ENCODE data around the gene DPT.
"Not testable (repeated sequence)": the region's sequence is repeated elsewhere in the genome, so short reads cannot be mapped to it uniquely, and the experiment has no call there.

Gene DPT

GRCh38 chr1:168728473-168729404 is at the start of gene DPT:
DPT (minus strand) TSS chr1:168729206; CDS start chr1:168729174, 32 bp downstream.
- DNase-seq = no peak

- DNase-seq = no peak
Observed at GRCh38 chr1:168775366-168775765, 46.4 kb upstream of the DPT start.

- DNase-seq = no peak
Observed at GRCh38 chr1:168774241-168774640, 45.2 kb upstream of the DPT start.

GRCh38 chr1:168772428-168773060 is 43.5 kb upstream of the DPT start:
- DNase-seq = no peak

GRCh38 chr1:168771104-168771630 is 42.2 kb upstream of the DPT start:
- no peak for DNase-seq

GRCh38 chr1:168769893-168770292 is 40.9 kb upstream of the DPT start:
- not testable (repeated sequence) for DNase-seq

- no peak for DNase-seq
Observed at GRCh38 chr1:168767894-168768584, 39.0 kb upstream of the DPT start.

GRCh38 chr1:168766568-168766967 is 37.6 kb upstream of the DPT start:
- no peak for DNase-seq

- DNase-seq = no peak
Observed at GRCh38 chr1:168763031-168763430, 34.0 kb upstream of the DPT start.

GRCh38 chr1:168762473-168762872 is 33.5 kb upstream of the DPT start:
- no peak for DNase-seq

GRCh38 chr1:168760781-168761180 is 31.8 kb upstream of the DPT start:
- DNase-seq = no peak

GRCh38 chr1:168760241-168760640 is 31.2 kb upstream of the DPT start:
- no peak for DNase-seq

GRCh38 chr1:168759077-168759476 is 30.1 kb upstream of the DPT start:
- DNase-seq = no peak

GRCh38 chr1:168758503-168758902 is 29.5 kb upstream of the DPT start:
- DNase-seq = no peak

GRCh38 chr1:168755800-168756418 is 26.9 kb upstream of the DPT start:
- DNase-seq = no peak

GRCh38 chr1:168752171-168752832 is 23.3 kb upstream of the DPT start:
- DNase-seq = no peak

GRCh38 chr1:168751195-168751650 is 22.2 kb upstream of the DPT start:
- DNase-seq = no peak

- DNase-seq = no peak
Observed at GRCh38 chr1:168742994-168743650, 14.1 kb upstream of the DPT start.

- DNase-seq = no peak
Observed at GRCh38 chr1:168742386-168742785, 13.4 kb upstream of the DPT start.

GRCh38 chr1:168739908-168740307 is 10.9 kb upstream of the DPT start:
- no peak for DNase-seq

GRCh38 chr1:168736520-168736919 is 7.5 kb upstream of the DPT start:
- DNase-seq = no peak

- DNase-seq = no peak
Observed at GRCh38 chr1:168735974-168736373, 7.0 kb upstream of the DPT start.

Data from GDM1 (cell line).